RWPE2 (cell line): Measurements from ENCODE around the gene LEMD3.

Experiments
- ATAC-seq: fragments of 200-7000 bp; cut with Tn5 transposase; 3 replicates; pipeline ENCODE4 v1.9.1; 2021; ENCODE audit warnings: low read depth
- DNase-seq: peaks from one replicate; pipeline ENCODE4 v3.0.0-alpha.2; 2020; ENCODE audit warnings: low spot score
- H3K27ac ChIP-seq: fragments of 450-650 bp; 2 replicates; pipeline ENCODE4 v1.5.1; 2017; ENCODE audit warnings: mild to moderate bottlenecking; ENCODE audit not compliant: poor library complexity, severe bottlenecking
- H3K27me3 ChIP-seq: fragments of 250-450 bp; sonication (Bioruptor Pico); 2 replicates; pipeline ENCODE4 v1.5.1; 2021; ENCODE audit warnings: mild to moderate bottlenecking, moderate library complexity; ENCODE audit not compliant: insufficient read depth, poor library complexity, severe bottlenecking
- H3K36me3 ChIP-seq: fragments of 250-450 bp; sonication (Bioruptor Pico); 2 replicates; pipeline ENCODE4 v1.5.1; 2020; ENCODE audit warnings: low read depth, mild to moderate bottlenecking, moderate library complexity
- H3K4me1 ChIP-seq: fragments of 250-450 bp; sonication (Bioruptor Pico); 2 replicates; pipeline ENCODE4 v1.5.1; 2021; ENCODE audit warnings: mild to moderate bottlenecking, moderate library complexity; ENCODE audit not compliant: insufficient read depth, poor library complexity, severe bottlenecking
- H3K4me3 ChIP-seq: fragments of 250-450 bp; sonication (Bioruptor Pico); 2 replicates; pipeline ENCODE4 v1.5.1; 2021; ENCODE audit warnings: mild to moderate bottlenecking, moderate library complexity; ENCODE audit not compliant: severe bottlenecking
- H3K9me3 ChIP-seq: fragments of 250-450 bp; sonication (Bioruptor Pico); 2 replicates; pipeline ENCODE4 v1.5.1; 2021; ENCODE audit warnings: mild to moderate bottlenecking, moderate library complexity; ENCODE audit not compliant: severe bottlenecking
- CTCF ChIP-seq: fragments of 450-650 bp; IDR thresholded peaks from one replicate; pipeline ENCODE4 v1.5.1; 2017; ENCODE audit warnings: mild to moderate bottlenecking, moderate library complexity; ENCODE audit not compliant: poor library complexity, severe bottlenecking

Gene LEMD3

GRCh38 chr12:65139389-65139788, 30.0 kb upstream of the LEMD3 start:
- Histone ChIP-seq H3K9me3 (peaks cover 2% of the 10 kb centered on the region), H3K4me1 (no peaks in the 10 kb centered on the region), H3K27ac (no peak overlapping the region), H3K4me3 (no peak overlapping the region), H3K36me3 (no peaks in the 10 kb centered on the region), H3K27me3 (peaks cover 9% of the 10 kb centered on the region)
- ATAC-seq (no peak), DNase-seq (no peak)
- TF ChIP-seq CTCF, result no peak

GRCh38 chr12:65140738-65141137, 28.6 kb upstream of the LEMD3 start:
- H3K9me3 ChIP-seq, result peaks cover 2% of the 10 kb centered on the region
- H3K4me3 ChIP-seq, result no peak overlapping the region
- ATAC-seq, result no peak
- DNase-seq, result no peak
- H3K27ac ChIP-seq, result no peak overlapping the region
- no peak for TF ChIP-seq CTCF
- H3K27me3 ChIP-seq, result peaks cover 9% of the 10 kb centered on the region
- H3K4me1 ChIP-seq, result no peaks in the 10 kb centered on the region
- H3K36me3 ChIP-seq, result no peaks in the 10 kb centered on the region

- no peak overlapping the region for H3K4me3 ChIP-seq
- H3K4me1 ChIP-seq, result peaks cover 3% of the 10 kb centered on the region
- H3K36me3 ChIP-seq, result no peaks in the 10 kb centered on the region
- peaks cover 5% of the 10 kb centered on the region for H3K27me3 ChIP-seq
- DNase-seq (no peak), ATAC-seq (no peak)
- TF ChIP-seq CTCF, result no peak
- no peak overlapping the region for H3K27ac ChIP-seq
- H3K9me3 ChIP-seq, result no peaks in the 10 kb centered on the region
Measured at GRCh38 chr12:65147312-65147905, 22.0 kb upstream of the LEMD3 start.

GRCh38 chr12:65152012-65152411, 17.4 kb upstream of the LEMD3 start:
- no peaks in the 10 kb centered on the region for H3K36me3 ChIP-seq
- ATAC-seq, result peak; percentile 92
- no peak overlapping the region for H3K27ac ChIP-seq

More at GRCh38 chr12:65152012-65152411, 17.4 kb upstream of the LEMD3 start:
- Histone ChIP-seq H3K27me3 (no peaks in the 10 kb centered on the region), H3K4me3 (no peak overlapping the region), H3K4me1 (peaks cover 6% of the 10 kb centered on the region), H3K9me3 (no peaks in the 10 kb centered on the region)
- no peak for TF ChIP-seq CTCF
- no peak for DNase-seq
